MCF 10A (cell line): ENCODE data around the gene ASTN2. TPM values are rescaled to one million over a fixed set of nuclear protein-coding genes. Genes with fewer than 3 reads are reported as not detected.

Source experiments
- BruUV-seq: library from RNA; stranded (reverse); fragments of 400-500 nt; replicated peaks from 2 replicates; lab custom pipeline; 2021; lab: Mats Ljungman, UMichigan
- CTCF ChIA-PET: fragments of 300-600 bp; sonication (Branson Sonifier 250); formaldehyde crosslinking; extraction: SDS; loops from one replicate; lab custom pipeline; 2021; ENCODE audit warnings: antibody characterized with exemption, inconsistent platforms; lab: Yijun Ruan, JAX
- POLR2A ChIA-PET: fragments of 300-600, 350-650 bp; sonication (Branson Sonifier 250); formaldehyde crosslinking; extraction: SDS; loops from one replicate; lab custom pipeline; 2020; ENCODE audit warnings: antibody characterized with exemption, inconsistent platforms; lab: Yijun Ruan, JAX
- DNase-seq: peaks from one replicate; pipeline ENCODE4 v3.0.0-alpha.2; 2018; ENCODE audit not compliant: unreplicated experiment
- H3K27ac Mint-ChIP-seq: one replicate; pipeline ENCODE4 v1.8.0; 2022; ENCODE audit warnings: mild to moderate bottlenecking, low read depth, mixed read lengths; ENCODE audit not compliant: unreplicated experiment
- H3K27me3 Mint-ChIP-seq: one replicate; pipeline ENCODE4 v1.8.0; 2022; ENCODE audit warnings: mixed read lengths; ENCODE audit not compliant: insufficient read depth, unreplicated experiment
- H3K36me3 Mint-ChIP-seq: one replicate; pipeline ENCODE4 v1.8.0; 2022; ENCODE audit warnings: mild to moderate bottlenecking, moderate library complexity, mixed read lengths; ENCODE audit not compliant: insufficient read depth, unreplicated experiment
- H3K4me1 Mint-ChIP-seq: one replicate; pipeline ENCODE4 v1.8.0; 2022; ENCODE audit warnings: mixed read lengths; ENCODE audit not compliant: insufficient read depth, unreplicated experiment
- H3K4me3 Mint-ChIP-seq: one replicate; pipeline ENCODE4 v1.8.0; 2022; ENCODE audit warnings: mild to moderate bottlenecking, moderate library complexity, mixed read lengths; ENCODE audit not compliant: unreplicated experiment
- H3K9me3 Mint-ChIP-seq: one replicate; pipeline ENCODE4 v1.8.0; 2022; ENCODE audit warnings: mixed read lengths; ENCODE audit not compliant: unreplicated experiment
- CTCF ChIP-seq: fragments of 200-600 bp; IDR thresholded peaks from one replicate; pipeline ENCODE4 v1.8.0; 2022; ENCODE audit warnings: antibody characterized with exemption, mild to moderate bottlenecking; ENCODE audit not compliant: unreplicated experiment
- intact Hi-C: fragments of 100-400 bp; cut with micrococcal nuclease; formaldehyde crosslinking; loops from 2 replicates; pipeline ENCODE4 v1.14.1; 2022
- total RNA-seq: library from RNA; stranded (reverse); gene quantifications from 2 replicates; pipeline ENCODE4 v1.2.3, GENCODE V29; 2022

Gene ASTN2
- total RNA-seq, 1 experiment from 2014 or later, result 1.8 TPM

- no TSS peak for BruUV-seq
- H3K9me3 Mint-ChIP-seq, result no peaks in the 10 kb centered on the region
- no peaks in the 10 kb centered on the region for H3K27me3 Mint-ChIP-seq
- TF ChIP-seq CTCF, result no peak
- ChIA-PET POLR2A (no interaction called here), CTCF (no interaction called here)
- no peak overlapping the region for H3K27ac Mint-ChIP-seq
- no peak overlapping the region for H3K4me3 Mint-ChIP-seq
- H3K36me3 Mint-ChIP-seq, result no peaks in the 10 kb centered on the region
- no peaks in the 10 kb centered on the region for H3K4me1 Mint-ChIP-seq
- intact Hi-C loops, result no loop called here
- DNase-seq, result no peak
These were observed 469.0 kb downstream of the ASTN2 start for GRCh38 chr9:116945817-116946216.

GRCh38 chr9:116944714-116945534, 469.9 kb downstream of the ASTN2 start:
- H3K4me3 Mint-ChIP-seq, result no peak overlapping the region
- ChIA-PET CTCF (interaction anchor here (1.7 kb wide), 1 partner anchor 11 kb away, joined by 4 read pairs; no protein-coding TSS in a partner anchor), POLR2A (no interaction called here)
- DNase-seq, result no peak
- H3K27me3 Mint-ChIP-seq, result no peaks in the 10 kb centered on the region
- intact Hi-C loops, result no loop called here
- no peaks in the 10 kb centered on the region for H3K4me1 Mint-ChIP-seq
- no peaks in the 10 kb centered on the region for H3K9me3 Mint-ChIP-seq
- BruUV-seq, result no TSS peak
- H3K36me3 Mint-ChIP-seq, result no peaks in the 10 kb centered on the region
- TF ChIP-seq CTCF, result no peak
- no peak overlapping the region for H3K27ac Mint-ChIP-seq

GRCh38 chr9:116943970-116944369, 470.9 kb downstream of the ASTN2 start:
- DNase-seq, result no peak
- Mint-ChIP-seq H3K27ac (no peak overlapping the region), H3K9me3 (no peaks in the 10 kb centered on the region), H3K27me3 (no peaks in the 10 kb centered on the region), H3K36me3 (peaks cover 7% of the 10 kb centered on the region), H3K4me1 (no peaks in the 10 kb centered on the region), H3K4me3 (no peak overlapping the region)
- no TSS peak for BruUV-seq
- TF ChIP-seq CTCF, result no peak
- POLR2A ChIA-PET, result interaction anchor here (0.6 to 0.7 kb wide), 2 partner anchors 77 to 159 kb away, joined by 3 read pairs; no protein-coding TSS in a partner anchor
- intact Hi-C loops, result no loop called here
- CTCF ChIA-PET, result interaction anchor here (0.7 to 1.7 kb wide), 4 partner anchors 10 to 130 kb away, joined by 3 to 4 read pairs (median 3); no protein-coding TSS in a partner anchor

- no peaks in the 10 kb centered on the region for H3K9me3 Mint-ChIP-seq
- no peak for TF ChIP-seq CTCF
- DNase-seq, result no peak
- H3K4me1 Mint-ChIP-seq, result no peaks in the 10 kb centered on the region
- H3K27me3 Mint-ChIP-seq, result no peaks in the 10 kb centered on the region
- no peak overlapping the region for H3K4me3 Mint-ChIP-seq
- peaks cover 7% of the 10 kb centered on the region for H3K36me3 Mint-ChIP-seq
- ChIA-PET POLR2A (no interaction called here), CTCF (no interaction called here)
- intact Hi-C loops, result no loop called here
- H3K27ac Mint-ChIP-seq, result no peak overlapping the region
- no TSS peak for BruUV-seq
These were observed 472.2 kb downstream of the ASTN2 start for GRCh38 chr9:116942593-116943061.
